Neural cell (in vitro differentiated cells): ENCODE measurements around the gene GSTT2. TPM values are rescaled to one million over a fixed set of nuclear protein-coding genes. Genes with fewer than 3 reads are reported as not detected.
"Not testable (repeated sequence)": the region's sequence is repeated elsewhere in the genome, so short reads cannot be mapped to it uniquely, and the experiment has no call there.

Experiments used
- H2AFZ ChIP-seq: fragments of 200-600, 300-800 bp; sonication (generic), shearing (Covaris generic); 2 replicates; pipeline ENCODE4 v1.6.0; 2014; ENCODE audit warnings: low read depth, mild to moderate bottlenecking, antibody characterized with exemption, low read length, moderate library complexity
- H3F3A ChIP-seq: fragments of 200-600 bp; shearing (Covaris generic); 2 replicates; pipeline ENCODE4 v1.6.1; 2016; ENCODE audit warnings: mild to moderate bottlenecking, moderate library complexity, mixed read lengths, antibody characterized with exemption, low read length; ENCODE audit not compliant: insufficient read depth, poor library complexity, severe bottlenecking
- H3K27ac ChIP-seq: fragments of 200-600, 300-800 bp; sonication (generic), shearing (Covaris generic); 2 replicates; pipeline ENCODE4 v1.5.1; 2014; ENCODE audit warnings: mild to moderate bottlenecking, low read length, moderate library complexity
- H3K27me3 ChIP-seq: fragments of 300-800, 200-600 bp; sonication (generic), shearing (Covaris generic); 2 replicates; pipeline ENCODE4 v1.6.0; 2014; ENCODE audit warnings: mild to moderate bottlenecking, low read depth, low read length, moderate library complexity; ENCODE audit not compliant: insufficient read depth
- H3K36me3 ChIP-seq: fragments of 300-800, 200-600 bp; sonication (generic), shearing (Covaris generic); 2 replicates; pipeline ENCODE4 v1.5.1; 2014; ENCODE audit warnings: mild to moderate bottlenecking, antibody characterized with exemption, low read length, moderate library complexity; ENCODE audit not compliant: insufficient read depth
- H3K4me2 ChIP-seq: fragments of 300-800, 200-600 bp; sonication (generic), shearing (Covaris generic); 2 replicates; pipeline ENCODE4 v1.6.0; 2014; ENCODE audit warnings: mild to moderate bottlenecking, low read length
- H3K4me3 ChIP-seq: fragments of 300-800, 200-600 bp; sonication (generic), shearing (Covaris generic); 2 replicates; pipeline ENCODE4 v1.5.1; 2014; ENCODE audit warnings: mild to moderate bottlenecking, low read length, moderate library complexity
- H3K79me2 ChIP-seq: fragments of 200-600 bp; shearing (Covaris generic); replicated peaks from 2 replicates; pipeline ENCODE4 v1.6.0; 2014; ENCODE audit warnings: mild to moderate bottlenecking, low read length, moderate library complexity; ENCODE audit not compliant: insufficient read depth
- H3K9ac ChIP-seq: fragments of 300-800, 200-600 bp; sonication (generic), shearing (Covaris generic); 2 replicates; pipeline ENCODE4 v1.6.1; 2016; ENCODE audit warnings: mild to moderate bottlenecking, low read length, mixed read lengths
- H3K9me2 ChIP-seq: fragments of 200-600 bp; shearing (Covaris generic); 2 replicates; pipeline ENCODE4 v1.6.1; 2016; ENCODE audit warnings: mild to moderate bottlenecking, low read length, mixed read lengths; ENCODE audit not compliant: insufficient read depth
- H3K9me3 ChIP-seq: fragments of 200-600, 300-800 bp; sonication (generic), shearing (Covaris generic); 2 replicates; pipeline ENCODE4 v1.6.1; 2016; ENCODE audit warnings: mild to moderate bottlenecking, mixed run types, low read length, moderate library complexity, mixed read lengths
- H4K20me1 ChIP-seq: fragments of 200-600 bp; shearing (Covaris generic); 2 replicates; pipeline ENCODE4 v1.6.1; 2016; ENCODE audit warnings: mild to moderate bottlenecking, mixed run types; ENCODE audit not compliant: insufficient read depth
- CTCF ChIP-seq: fragments of 450-650 bp; IDR thresholded peaks from 2 replicates; pipeline ENCODE4 v1.5.1; 2014; ENCODE audit warnings: antibody characterized with exemption, mild to moderate bottlenecking, moderate library complexity; ENCODE audit not compliant: poor library complexity, severe bottlenecking
- EP300 ChIP-seq: fragments of 450-650 bp; conservative IDR thresholded peaks from 2 replicates; pipeline ENCODE4 v1.6.1; 2014; ENCODE audit warnings: antibody characterized with exemption, mild to moderate bottlenecking, moderate library complexity; ENCODE audit not compliant: poor library complexity, severe bottlenecking
- EZH2 ChIP-seq: fragments of 200-600, 300-800 bp; shearing (Covaris generic), sonication (generic); IDR thresholded peaks from 2 replicates; pipeline ENCODE4 v1.6.1; 2014; ENCODE audit warnings: antibody characterized with exemption, low read length, borderline replicate concordance, mild to moderate bottlenecking; ENCODE audit not compliant: insufficient read depth, poor library complexity, severe bottlenecking
- MXI1 ChIP-seq: fragments of 450-650 bp; conservative IDR thresholded peaks from 2 replicates; pipeline ENCODE4 v1.6.1; 2014; ENCODE audit warnings: antibody characterized with exemption, mild to moderate bottlenecking; ENCODE audit not compliant: poor library complexity, severe bottlenecking
- POLR2AphosphoS5 ChIP-seq: IDR thresholded peaks from 2 replicates; pipeline ENCODE4 v1.6.1; 2012
- RAD21 ChIP-seq: fragments of 450-650 bp; conservative IDR thresholded peaks from 2 replicates; pipeline ENCODE4 v1.6.1; 2014; ENCODE audit warnings: antibody characterized with exemption, mild to moderate bottlenecking, moderate library complexity
- REST ChIP-seq: IDR thresholded peaks from 2 replicates; pipeline ENCODE4 v1.6.1; 2012; ENCODE audit warnings: borderline replicate concordance
- SMC3 ChIP-seq: fragments of 450-650 bp; conservative IDR thresholded peaks from 2 replicates; pipeline ENCODE4 v1.6.1; 2014; ENCODE audit warnings: antibody characterized with exemption, mild to moderate bottlenecking, moderate library complexity; ENCODE audit not compliant: poor library complexity
- TAF1 ChIP-seq: IDR thresholded peaks from 2 replicates; pipeline ENCODE4 v1.6.1; 2012; ENCODE audit warnings: low read depth
- polyA minus RNA-seq: library from RNA; depleted of rRNA, polyadenylated mRNA; stranded (reverse); fragments of >200 nt; gene quantifications from 2 replicates; pipeline ENCODE4 v1.2.3, GENCODE V29; 2014
- polyA plus RNA-seq: library from polyadenylated mRNA; depleted of rRNA; stranded (reverse); fragments of >200 nt; gene quantifications from 2 replicates; pipeline ENCODE4 v1.2.3, GENCODE V29; 2014

GSTT2 gene
- not detected in 2 replicates for polyA plus RNA-seq
- polyA minus RNA-seq, result not detected in 2 replicates

- H3F3A ChIP-seq, H3K9me2 ChIP-seq, H3K36me3 ChIP-seq, H4K20me1 ChIP-seq, H3K27ac ChIP-seq, H3K79me2 ChIP-seq, H3K4me2 ChIP-seq, H3K9me3 ChIP-seq, H3K4me3 ChIP-seq, H3K27me3 ChIP-seq, H3K9ac ChIP-seq, H2AFZ ChIP-seq: not testable (repeated sequence)
Observed at GRCh38 chr22:23979557-23980240, at the start of gene GSTT2. GSTT2 (plus strand) TSS chr22:23980134.

GRCh38 chr22:23938328-23939016 is 41.5 kb upstream of the GSTT2 start:
- Histone ChIP-seq H4K20me1 (no peaks in the 10 kb centered on the region), H3K4me2 (no peak overlapping the region), H3K9ac (no peak overlapping the region), H3K9me3 (no peaks in the 10 kb centered on the region), H3K79me2 (no peaks in the 10 kb centered on the region), H3K27me3 (no peaks in the 10 kb centered on the region), H3K27ac (no peak overlapping the region), H3K36me3 (no peaks in the 10 kb centered on the region), H3F3A (no peaks in the 10 kb centered on the region), H3K4me3 (no peak overlapping the region), H3K9me2 (no peaks in the 10 kb centered on the region), H2AFZ (no peak overlapping the region)
- TF ChIP-seq TAF1 (no peak), POLR2AphosphoS5 (no peak), EP300 (no peak), MXI1 (no peak), REST (no peak), RAD21 (no peak), CTCF (no peak), SMC3 (no peak), EZH2 (no peak)
